Measurements from ENCODE around the gene CTBP2.

DNA sequence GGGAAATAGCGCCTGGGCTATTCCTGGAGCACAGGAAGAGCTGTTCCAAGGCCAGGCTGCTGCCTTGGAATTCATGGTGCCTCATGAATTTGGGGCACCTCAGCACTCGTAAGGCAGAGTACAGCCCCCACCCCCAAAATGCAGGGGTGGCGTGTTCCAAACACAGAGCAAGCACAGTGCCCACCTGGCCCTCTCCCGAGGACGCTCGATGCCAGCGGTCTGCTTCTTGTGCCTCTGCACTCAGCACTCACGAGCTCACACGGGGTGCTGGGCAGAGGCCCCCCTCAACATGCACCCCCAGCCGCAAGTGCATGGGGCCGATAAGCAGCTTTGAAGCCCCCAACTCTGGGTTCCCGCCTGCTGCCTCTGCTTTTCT lies 158.3 kb downstream of the CTBP2 start:
- TF ChIP-seq, protein P1, sequence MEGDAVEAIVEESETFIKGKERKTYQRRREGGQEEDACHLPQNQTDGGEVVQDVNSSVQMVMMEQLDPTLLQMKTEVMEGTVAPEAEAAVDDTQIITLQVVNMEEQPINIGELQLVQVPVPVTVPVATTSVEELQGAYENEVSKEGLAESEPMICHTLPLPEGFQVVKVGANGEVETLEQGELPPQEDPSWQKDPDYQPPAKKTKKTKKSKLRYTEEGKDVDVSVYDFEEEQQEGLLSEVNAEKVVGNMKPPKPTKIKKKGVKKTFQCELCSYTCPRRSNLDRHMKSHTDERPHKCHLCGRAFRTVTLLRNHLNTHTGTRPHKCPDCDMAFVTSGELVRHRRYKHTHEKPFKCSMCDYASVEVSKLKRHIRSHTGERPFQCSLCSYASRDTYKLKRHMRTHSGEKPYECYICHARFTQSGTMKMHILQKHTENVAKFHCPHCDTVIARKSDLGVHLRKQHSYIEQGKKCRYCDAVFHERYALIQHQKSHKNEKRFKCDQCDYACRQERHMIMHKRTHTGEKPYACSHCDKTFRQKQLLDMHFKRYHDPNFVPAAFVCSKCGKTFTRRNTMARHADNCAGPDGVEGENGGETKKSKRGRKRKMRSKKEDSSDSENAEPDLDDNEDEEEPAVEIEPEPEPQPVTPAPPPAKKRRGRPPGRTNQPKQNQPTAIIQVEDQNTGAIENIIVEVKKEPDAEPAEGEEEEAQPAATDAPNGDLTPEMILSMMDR (IDR thresholded peaks at IDR 0.05) = no peak
- TF ChIP-seq POLR2AphosphoS5 (IDR thresholded peaks at IDR 0.05) = no peak

All from gastroesophageal sphincter (tissue), 3 donors.